Measurements from ENCODE around the gene KCNJ10.

KCNJ10 gene

DNA sequence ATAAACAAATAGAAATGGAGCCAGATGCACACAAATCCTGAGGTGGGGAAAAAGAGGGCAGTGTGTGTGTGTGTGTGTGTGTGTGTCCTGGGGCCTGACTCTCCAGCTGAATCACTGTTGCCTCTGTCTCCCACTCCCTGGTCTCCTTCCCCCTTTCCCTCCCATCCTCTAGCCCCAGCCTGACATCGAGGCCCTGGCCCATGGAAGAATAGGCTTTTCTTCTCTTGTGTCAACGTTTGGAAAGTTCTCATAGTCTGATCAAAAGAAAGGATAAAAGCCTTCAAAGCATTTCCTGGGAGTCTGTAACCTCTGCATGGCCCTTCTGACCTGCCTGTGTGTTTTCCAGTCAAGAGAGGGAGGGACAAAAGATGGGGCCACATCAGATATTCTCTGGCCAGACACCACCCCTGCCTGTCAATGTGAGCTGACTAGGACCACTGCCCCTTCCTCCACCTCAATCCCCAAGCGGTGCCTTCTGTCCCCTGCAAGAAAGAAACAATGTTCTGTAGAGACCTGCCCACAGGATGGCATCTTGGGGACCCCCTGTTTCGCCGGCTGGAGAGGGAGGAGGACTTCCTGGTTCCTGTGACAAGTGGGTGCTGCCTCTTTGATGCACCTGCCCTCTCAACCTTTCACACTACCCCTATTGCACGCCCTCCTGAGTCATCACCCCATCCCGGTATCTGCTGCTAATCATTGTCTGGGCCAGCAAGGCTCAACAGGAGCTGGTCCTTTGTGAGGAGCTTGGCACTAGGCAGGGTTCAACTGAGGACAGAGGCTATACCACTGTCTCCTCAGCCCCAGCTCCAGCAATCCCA, 16.2 kb downstream of the KCNJ10 start:
- no peaks in the 10 kb centered on the region for H3K36me3 ChIP-seq (ENCODE audit: control insufficient read depth in 2 of 2, insufficient read depth in 1 of 2, low read length in 2 of 2)
- no peak overlapping the region for H3K27ac ChIP-seq (ENCODE audit: extremely low read depth, low read depth, low read length)
- H3K9me3 ChIP-seq (ENCODE audit: control insufficient read depth, insufficient read depth, low read depth, low read length) = no peaks in the 10 kb centered on the region
- no peak overlapping the region for H3K4me3 ChIP-seq (ENCODE audit: low read depth, low read length)
- ChIA-PET CTCF (interaction anchor here (1.8 to 25.0 kb wide), 3 partner anchors 8 to 28 kb away, joined by 4 to 541 read pairs (median 13); partner anchors contain the start of gene KCNJ9), POLR2A (no interaction called here)
- TF ChIP-seq GLI4 (tag by site-specific recombination; IDR thresholded peaks at IDR 0.05) (no peak), ZNF248 (tag by site-specific recombination; IDR thresholded peaks at IDR 0.05) (no peak), RBAK (tag by site-specific recombination; IDR thresholded peaks at IDR 0.05) (no peak), ZNF155 (tag by site-specific recombination; IDR thresholded peaks at IDR 0.05) (no peak), ZNF558 (tag by site-specific recombination; IDR thresholded peaks at IDR 0.05) (no peak), ZNF530 (tag by site-specific recombination; IDR thresholded peaks at IDR 0.05; ENCODE audit: low read depth) (no peak), ZSCAN16 (tag by site-specific recombination; IDR thresholded peaks at IDR 0.05) (no peak), ZNF292 (tag by site-specific recombination; IDR thresholded peaks at IDR 0.05; ENCODE audit: borderline replicate concordance, low read depth) (no peak)
- TF ChIP-seq, protein P1, sequence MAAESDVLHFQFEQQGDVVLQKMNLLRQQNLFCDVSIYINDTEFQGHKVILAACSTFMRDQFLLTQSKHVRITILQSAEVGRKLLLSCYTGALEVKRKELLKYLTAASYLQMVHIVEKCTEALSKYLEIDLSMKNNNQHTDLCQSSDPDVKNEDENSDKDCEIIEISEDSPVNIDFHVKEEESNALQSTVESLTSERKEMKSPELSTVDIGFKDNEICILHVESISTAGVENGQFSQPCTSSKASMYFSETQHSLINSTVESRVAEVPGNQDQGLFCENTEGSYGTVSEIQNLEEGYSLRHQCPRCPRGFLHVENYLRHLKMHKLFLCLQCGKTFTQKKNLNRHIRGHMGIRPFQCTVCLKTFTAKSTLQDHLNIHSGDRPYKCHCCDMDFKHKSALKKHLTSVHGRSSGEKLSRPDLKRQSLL (tag by site-specific recombination; IDR thresholded peaks at IDR 0.05) = no peak
- TF ChIP-seq, protein P2, sequence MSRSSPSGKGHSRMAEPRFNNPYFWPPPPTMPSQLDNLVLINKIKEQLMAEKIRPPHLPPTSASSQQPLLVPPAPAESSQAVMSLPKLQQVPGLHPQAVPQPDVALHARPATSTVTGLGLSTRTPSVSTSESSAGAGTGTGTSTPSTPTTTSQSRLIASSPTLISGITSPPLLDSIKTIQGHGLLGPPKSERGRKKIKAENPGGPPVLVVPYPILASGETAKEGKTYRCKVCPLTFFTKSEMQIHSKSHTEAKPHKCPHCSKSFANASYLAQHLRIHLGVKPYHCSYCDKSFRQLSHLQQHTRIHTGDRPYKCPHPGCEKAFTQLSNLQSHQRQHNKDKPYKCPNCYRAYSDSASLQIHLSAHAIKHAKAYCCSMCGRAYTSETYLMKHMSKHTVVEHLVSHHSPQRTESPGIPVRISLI (tag by site-specific recombination; IDR thresholded peaks at IDR 0.05) = no peak
- TF ChIP-seq, protein P3, sequence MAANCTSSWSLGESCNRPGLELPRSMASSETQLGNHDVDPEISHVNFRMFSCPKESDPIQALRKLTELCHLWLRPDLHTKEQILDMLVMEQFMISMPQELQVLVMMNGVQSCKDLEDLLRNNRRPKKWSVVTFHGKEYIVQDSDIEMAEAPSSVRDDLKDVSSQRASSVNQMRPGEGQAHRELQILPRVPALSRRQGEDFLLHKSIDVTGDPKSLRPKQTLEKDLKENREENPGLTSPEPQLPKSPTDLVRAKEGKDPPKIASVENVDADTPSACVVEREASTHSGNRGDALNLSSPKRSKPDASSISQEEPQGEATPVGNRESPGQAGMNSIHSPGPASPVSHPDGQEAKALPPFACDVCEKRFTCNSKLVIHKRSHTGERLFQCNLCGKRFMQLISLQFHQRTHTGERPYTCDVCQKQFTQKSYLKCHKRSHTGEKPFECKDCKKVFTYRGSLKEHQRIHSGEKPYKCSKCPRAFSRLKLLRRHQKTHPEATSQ (tag by site-specific recombination; IDR thresholded peaks at IDR 0.05) = no peak
- TF ChIP-seq, protein P4, sequence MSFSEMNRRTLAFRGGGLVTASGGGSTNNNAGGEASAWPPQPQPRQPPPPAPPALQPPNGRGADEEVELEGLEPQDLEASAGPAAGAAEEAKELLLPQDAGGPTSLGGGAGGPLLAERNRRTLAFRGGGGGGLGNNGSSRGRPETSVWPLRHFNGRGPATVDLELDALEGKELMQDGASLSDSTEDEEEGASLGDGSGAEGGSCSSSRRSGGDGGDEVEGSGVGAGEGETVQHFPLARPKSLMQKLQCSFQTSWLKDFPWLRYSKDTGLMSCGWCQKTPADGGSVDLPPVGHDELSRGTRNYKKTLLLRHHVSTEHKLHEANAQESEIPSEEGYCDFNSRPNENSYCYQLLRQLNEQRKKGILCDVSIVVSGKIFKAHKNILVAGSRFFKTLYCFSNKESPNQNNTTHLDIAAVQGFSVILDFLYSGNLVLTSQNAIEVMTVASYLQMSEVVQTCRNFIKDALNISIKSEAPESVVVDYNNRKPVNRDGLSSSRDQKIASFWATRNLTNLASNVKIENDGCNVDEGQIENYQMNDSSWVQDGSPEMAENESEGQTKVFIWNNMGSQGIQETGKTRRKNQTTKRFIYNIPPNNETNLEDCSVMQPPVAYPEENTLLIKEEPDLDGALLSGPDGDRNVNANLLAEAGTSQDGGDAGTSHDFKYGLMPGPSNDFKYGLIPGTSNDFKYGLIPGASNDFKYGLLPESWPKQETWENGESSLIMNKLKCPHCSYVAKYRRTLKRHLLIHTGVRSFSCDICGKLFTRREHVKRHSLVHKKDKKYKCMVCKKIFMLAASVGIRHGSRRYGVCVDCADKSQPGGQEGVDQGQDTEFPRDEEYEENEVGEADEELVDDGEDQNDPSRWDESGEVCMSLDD (tag by site-specific recombination; IDR thresholded peaks at IDR 0.05) = no peak
- H3K4me1 ChIP-seq (ENCODE audit: control insufficient read depth, insufficient read depth, low read length) = no peaks in the 10 kb centered on the region

DNA sequence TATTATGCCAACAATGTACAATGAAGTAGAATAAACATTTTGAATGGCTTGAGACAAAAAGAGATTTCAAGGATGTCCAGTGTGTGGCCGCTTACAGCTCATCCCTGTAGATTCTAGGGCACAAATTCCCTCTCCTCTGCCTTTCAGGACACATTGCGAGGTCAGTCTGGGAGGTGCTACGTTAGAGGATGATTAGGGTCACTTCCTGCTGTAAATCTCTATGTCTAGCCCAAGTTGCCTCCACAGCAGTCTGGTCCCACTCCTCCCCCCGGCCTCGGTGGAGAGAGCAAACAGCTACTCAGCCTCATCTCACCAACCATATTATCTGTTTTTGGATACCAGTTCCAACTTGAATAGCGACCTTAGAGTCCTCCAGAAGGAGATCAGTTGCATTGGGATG, 17.0 kb downstream of the KCNJ10 start:
- no peaks in the 10 kb centered on the region for H3K36me3 ChIP-seq (ENCODE audit: control insufficient read depth in 2 of 2, insufficient read depth in 1 of 2, low read length in 2 of 2)
- no peaks in the 10 kb centered on the region for H3K4me1 ChIP-seq (ENCODE audit: control insufficient read depth, insufficient read depth, low read length)
- CTCF ChIA-PET = interaction anchor here (25.0 kb wide), 1 partner anchor 29 kb away, joined by 541 read pairs; the partner anchor contains the start of gene KCNJ9
- H3K9me3 ChIP-seq (ENCODE audit: control insufficient read depth, insufficient read depth, low read depth, low read length) = no peaks in the 10 kb centered on the region
- H3K27ac ChIP-seq (ENCODE audit: extremely low read depth, low read depth, low read length) = no peak overlapping the region
- H3K4me3 ChIP-seq (ENCODE audit: low read depth, low read length) = no peak overlapping the region
- POLR2A ChIA-PET = no interaction called here
- TF ChIP-seq ZNF302 (tag by site-specific recombination; IDR thresholded peaks at IDR 0.05; ENCODE audit: low read depth) (no peak), ZNF510 (tag by site-specific recombination; IDR thresholded peaks at IDR 0.05; ENCODE audit: insufficient replicate concordance) (no peak), YY2 (tag by site-specific recombination; IDR thresholded peaks at IDR 0.05) (no peak), HOXD13 (CRISPR knock-in tag; IDR thresholded peaks at IDR 0.05; ENCODE audit: borderline replicate concordance) (no peak), ZNF350 (tag by site-specific recombination; IDR thresholded peaks at IDR 0.05) (no peak), ZNF561 (tag by site-specific recombination; IDR thresholded peaks at IDR 0.05; ENCODE audit: borderline replicate concordance) (no peak), SP7 (tag by site-specific recombination; IDR thresholded peaks at IDR 0.05) (no peak), ZXDB (tag by site-specific recombination; IDR thresholded peaks at IDR 0.05) (no peak), ZNF560 (tag by site-specific recombination; IDR thresholded peaks at IDR 0.05; ENCODE audit: borderline replicate concordance) (no peak)
- TF ChIP-seq, protein P5, sequence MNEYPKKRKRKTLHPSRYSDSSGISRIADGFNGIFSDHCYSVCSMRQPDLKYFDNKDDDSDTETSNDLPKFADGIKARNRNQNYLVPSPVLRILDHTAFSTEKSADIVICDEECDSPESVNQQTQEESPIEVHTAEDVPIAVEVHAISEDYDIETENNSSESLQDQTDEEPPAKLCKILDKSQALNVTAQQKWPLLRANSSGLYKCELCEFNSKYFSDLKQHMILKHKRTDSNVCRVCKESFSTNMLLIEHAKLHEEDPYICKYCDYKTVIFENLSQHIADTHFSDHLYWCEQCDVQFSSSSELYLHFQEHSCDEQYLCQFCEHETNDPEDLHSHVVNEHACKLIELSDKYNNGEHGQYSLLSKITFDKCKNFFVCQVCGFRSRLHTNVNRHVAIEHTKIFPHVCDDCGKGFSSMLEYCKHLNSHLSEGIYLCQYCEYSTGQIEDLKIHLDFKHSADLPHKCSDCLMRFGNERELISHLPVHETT (tag by site-specific recombination; IDR thresholded peaks at IDR 0.05) = no peak
- TF ChIP-seq, protein P6, sequence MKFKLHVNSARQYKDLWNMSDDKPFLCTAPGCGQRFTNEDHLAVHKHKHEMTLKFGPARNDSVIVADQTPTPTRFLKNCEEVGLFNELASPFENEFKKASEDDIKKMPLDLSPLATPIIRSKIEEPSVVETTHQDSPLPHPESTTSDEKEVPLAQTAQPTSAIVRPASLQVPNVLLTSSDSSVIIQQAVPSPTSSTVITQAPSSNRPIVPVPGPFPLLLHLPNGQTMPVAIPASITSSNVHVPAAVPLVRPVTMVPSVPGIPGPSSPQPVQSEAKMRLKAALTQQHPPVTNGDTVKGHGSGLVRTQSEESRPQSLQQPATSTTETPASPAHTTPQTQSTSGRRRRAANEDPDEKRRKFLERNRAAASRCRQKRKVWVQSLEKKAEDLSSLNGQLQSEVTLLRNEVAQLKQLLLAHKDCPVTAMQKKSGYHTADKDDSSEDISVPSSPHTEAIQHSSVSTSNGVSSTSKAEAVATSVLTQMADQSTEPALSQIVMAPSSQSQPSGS (tag by site-specific recombination; IDR thresholded peaks at IDR 0.05; ENCODE audit: low read depth) = no peak
